H9 (cell line): ENCODE results near the gene PTK6. TPM values are rescaled to one million over a fixed set of nuclear protein-coding genes. Genes with fewer than 3 reads are reported as not detected.

Experiments used
- DNase-seq: peaks from one replicate; pipeline ENCODE4 v3.0.0-alpha.2; 2017
- H2AFZ ChIP-seq: one replicate; pipeline ENCODE4 v1.6.1; 2013; ENCODE audit warnings: mild to moderate bottlenecking, low read length, control low read depth, moderate library complexity
- H2AK5ac ChIP-seq: 2 replicates; pipeline ENCODE4 v1.6.1; 2013; ENCODE audit warnings: low read length, control low read depth, mixed read lengths; ENCODE audit not compliant: insufficient read length
- H2BK120ac ChIP-seq: one replicate; pipeline ENCODE4 v1.6.1; 2013; ENCODE audit warnings: low read depth, mild to moderate bottlenecking, low read length, control low read depth, inconsistent platforms; ENCODE audit not compliant: poor library complexity, severe bottlenecking
- H2BK12ac ChIP-seq: 2 replicates; pipeline ENCODE4 v1.6.1; 2013; ENCODE audit warnings: low read length, control low read depth, mixed read lengths, low read depth; ENCODE audit not compliant: insufficient read length
- H2BK15ac ChIP-seq: 2 replicates; pipeline ENCODE4 v1.6.1; 2013; ENCODE audit warnings: low read depth, low read length, control low read depth
- H2BK20ac ChIP-seq: one replicate; pipeline ENCODE4 v1.6.1; 2013; ENCODE audit warnings: low read depth, mild to moderate bottlenecking, low read length, control low read depth, inconsistent platforms; ENCODE audit not compliant: poor library complexity, severe bottlenecking
- H2BK5ac ChIP-seq: 2 replicates; pipeline ENCODE4 v1.6.1; 2013; ENCODE audit warnings: low read length, control low read depth, mixed read lengths; ENCODE audit not compliant: insufficient read length
- H3K14ac ChIP-seq: 2 replicates; pipeline ENCODE4 v1.6.1; 2013; ENCODE audit warnings: low read length, control low read depth; ENCODE audit not compliant: insufficient read depth
- H3K18ac ChIP-seq: 2 replicates; pipeline ENCODE4 v1.6.1; 2013; ENCODE audit warnings: low read depth, mild to moderate bottlenecking, mixed read lengths, low read length, control low read depth; ENCODE audit not compliant: insufficient read length
- H3K23ac ChIP-seq: 2 replicates; pipeline ENCODE4 v1.6.1; 2013; ENCODE audit warnings: low read length, control low read depth, mixed read lengths, low read depth; ENCODE audit not compliant: insufficient read length
- H3K23me2 ChIP-seq: 2 replicates; pipeline ENCODE4 v1.6.1; 2013; ENCODE audit warnings: low read depth, mild to moderate bottlenecking, mixed read lengths, low read length, control low read depth; ENCODE audit not compliant: insufficient read length, poor library complexity, severe bottlenecking
- H3K27ac ChIP-seq: 2 replicates; pipeline ENCODE4 v1.5.1; 2013; ENCODE audit warnings: low read length, control low read depth, mixed read lengths, low read depth; ENCODE audit not compliant: insufficient read length
- H3K27me3 ChIP-seq: 2 replicates; pipeline ENCODE4 v1.6.1; 2013; ENCODE audit warnings: low read length, control low read depth, inconsistent platforms; ENCODE audit not compliant: insufficient read depth
- H3K4ac ChIP-seq: 2 replicates; pipeline ENCODE4 v1.6.1; 2013; ENCODE audit warnings: low read depth, mild to moderate bottlenecking, control low read depth, inconsistent platforms, low read length, moderate library complexity
- H3K4me1 ChIP-seq: 2 replicates; pipeline ENCODE4 v1.6.1; 2013; ENCODE audit warnings: low read length, control low read depth, inconsistent platforms; ENCODE audit not compliant: insufficient read depth
- H3K4me2 ChIP-seq: 2 replicates; pipeline ENCODE4 v1.6.1; 2013; ENCODE audit warnings: low read length, control low read depth, mixed read lengths; ENCODE audit not compliant: insufficient read length, insufficient read depth
- H3K56ac ChIP-seq: 2 replicates; pipeline ENCODE4 v1.6.1; 2013; ENCODE audit warnings: low read depth, mild to moderate bottlenecking, mixed read lengths, low read length, control low read depth; ENCODE audit not compliant: insufficient read length
- H3K79me1 ChIP-seq: 2 replicates; pipeline ENCODE4 v1.6.1; 2013; ENCODE audit warnings: low read depth, mild to moderate bottlenecking, moderate library complexity, low read length, control low read depth, inconsistent platforms; ENCODE audit not compliant: insufficient read depth, poor library complexity, severe bottlenecking
- H3K79me2 ChIP-seq: 2 replicates; pipeline ENCODE4 v1.6.1; 2013; ENCODE audit warnings: low read length, control low read depth, inconsistent platforms; ENCODE audit not compliant: insufficient read depth
- H3K9ac ChIP-seq: 2 replicates; pipeline ENCODE4 v1.6.1; 2013; ENCODE audit warnings: low read length, control low read depth, mixed read lengths; ENCODE audit not compliant: insufficient read length; ENCODE audit errors: extremely low read depth
- H3K9me3 ChIP-seq: one replicate; pipeline ENCODE4 v1.6.1; 2013; ENCODE audit warnings: low read depth, low read length, inconsistent platforms; ENCODE audit not compliant: control insufficient read depth
- H3T11ph ChIP-seq: one replicate; pipeline ENCODE4 v1.6.1; 2013; ENCODE audit warnings: mild to moderate bottlenecking, low read length, control low read depth, inconsistent platforms
- H4K20me1 ChIP-seq: one replicate; pipeline ENCODE4 v1.6.1; 2013; ENCODE audit not compliant: control insufficient read depth, insufficient read length, insufficient read depth
- H4K5ac ChIP-seq: 2 replicates; pipeline ENCODE4 v1.6.1; 2013; ENCODE audit warnings: low read depth, mild to moderate bottlenecking, mixed read lengths, low read length, control low read depth; ENCODE audit not compliant: insufficient read length
- H4K8ac ChIP-seq: replicated peaks from 2 replicates; pipeline ENCODE4 v1.6.1; 2013; ENCODE audit warnings: low read length, control low read depth, mixed read lengths, low read depth; ENCODE audit not compliant: insufficient read length
- H4K91ac ChIP-seq: 2 replicates; pipeline ENCODE4 v1.6.1; 2013; ENCODE audit warnings: low read depth, mild to moderate bottlenecking, moderate library complexity, mixed read lengths, low read length, control low read depth; ENCODE audit not compliant: insufficient read length
- H3K27ac Mint-ChIP-seq, 3 experiments: 2 replicates in 2 of 3; 3 replicates in 1 of 3; pipeline ENCODE4 v1.8.0; 2020 to 2021; ENCODE audit warnings: mixed read lengths in 3 of 3, mild to moderate bottlenecking in 1 of 3, moderate library complexity in 1 of 3
- H3K27me3 Mint-ChIP-seq: 2 replicates; pipeline ENCODE4 v1.8.0; 2021; ENCODE audit warnings: low read depth, mild to moderate bottlenecking, moderate library complexity, mixed read lengths
- H3K36me3 Mint-ChIP-seq, 3 experiments: 2 replicates in 2 of 3; 3 replicates in 1 of 3; pipeline ENCODE4 v1.8.0; 2020 to 2021; ENCODE audit warnings: low read depth in 3 of 3, mixed read lengths in 3 of 3; ENCODE audit not compliant: insufficient read depth in 1 of 3
- H3K4me1 Mint-ChIP-seq, 2 experiments: 2 replicates each; pipeline ENCODE4 v1.8.0; 2020; ENCODE audit warnings: mixed read lengths in 2 of 2
- H3K4me3 Mint-ChIP-seq, 2 experiments: 2 replicates in 1 of 2; 3 replicates in 1 of 2; pipeline ENCODE4 v1.8.0; 2020 to 2021; ENCODE audit warnings: mild to moderate bottlenecking in 2 of 2, mixed read lengths in 2 of 2, moderate library complexity in 1 of 2
- H3K9me3 Mint-ChIP-seq, 2 experiments: 2 replicates in 1 of 2; 3 replicates in 1 of 2; pipeline ENCODE4 v1.8.0; 2020; ENCODE audit warnings: mild to moderate bottlenecking in 2 of 2, mixed read lengths in 2 of 2, moderate library complexity in 1 of 2
- WGBS: extraction: QIAGEN DNeasy Blood & Tissue Kit; methylation state at CpG from one replicate; pipeline ENCODE4 v1.1.7; 2013; ENCODE audit warnings: missing lambda C conversion rate, low lambda C conversion rate, mixed read lengths; ENCODE audit not compliant: insufficient read length; ENCODE audit errors: extremely low coverage; 5-methylcytosine and 5-hydroxymethylcytosine counted together
- total RNA-seq: library from RNA; stranded (reverse); gene quantifications from 2 replicates; pipeline ENCODE4 v1.2.1, GENCODE V29; 2021
- TF ChIP-seq, protein P1 (sequence below): fragments of 200-600 bp; sonication (generic); conservative IDR thresholded peaks from 3 replicates; pipeline ENCODE4 v1.8.0; 2021; ENCODE audit warnings: antibody characterized with exemption, mild to moderate bottlenecking

PTK6 gene
- total RNA-seq, 1 experiment from 2014 or later = 0.46 TPM

- Mint-ChIP-seq H3K36me3 (no peaks in the 10 kb centered on the region), H3K4me3 (no peak overlapping the region), H3K27me3 (no peaks in the 10 kb centered on the region), H3K27ac (no peak overlapping the region; a peak in 1 of 7 replicates), H3K4me1 (peaks cover 3 to 8% of the 10 kb centered on the region in 2 experiments; a peak in 3 of 4 replicates), H3K9me3 (no peaks in the 10 kb centered on the region)
- Histone ChIP-seq H3T11ph (no peak overlapping the region), H2BK15ac (no peak overlapping the region), H3K79me2 (no peaks in the 10 kb centered on the region), H3K27ac (no peak overlapping the region), H3K27me3 (no peaks in the 10 kb centered on the region), H3K14ac (no peak overlapping the region), H4K8ac (no peak overlapping the region), H2BK5ac (no peak overlapping the region), H2AK5ac (no peak overlapping the region), H3K4me1 (no peaks in the 10 kb centered on the region), H2BK120ac (no peak overlapping the region), H3K79me1 (no peaks in the 10 kb centered on the region), H3K18ac (no peak overlapping the region), H2BK12ac (no peak overlapping the region), H3K23ac (no peak overlapping the region), H3K9ac (no peak overlapping the region), H3K56ac (no peak overlapping the region), H3K4me2 (no peak overlapping the region), H3K23me2 (no peaks in the 10 kb centered on the region), H4K91ac (no peak overlapping the region), H4K20me1 (peaks cover 5% of the 10 kb centered on the region), H2BK20ac (no peak overlapping the region), H3K4ac (no peak overlapping the region), H2AFZ (no peak overlapping the region), H3K9me3 (no peaks in the 10 kb centered on the region), H4K5ac (no peak overlapping the region)
- no CpG with 5 or more reads among the region's 14 CpGs for whole genome bisulfite sequencing
- DNase-seq = no peak
- TF ChIP-seq, protein P1, sequence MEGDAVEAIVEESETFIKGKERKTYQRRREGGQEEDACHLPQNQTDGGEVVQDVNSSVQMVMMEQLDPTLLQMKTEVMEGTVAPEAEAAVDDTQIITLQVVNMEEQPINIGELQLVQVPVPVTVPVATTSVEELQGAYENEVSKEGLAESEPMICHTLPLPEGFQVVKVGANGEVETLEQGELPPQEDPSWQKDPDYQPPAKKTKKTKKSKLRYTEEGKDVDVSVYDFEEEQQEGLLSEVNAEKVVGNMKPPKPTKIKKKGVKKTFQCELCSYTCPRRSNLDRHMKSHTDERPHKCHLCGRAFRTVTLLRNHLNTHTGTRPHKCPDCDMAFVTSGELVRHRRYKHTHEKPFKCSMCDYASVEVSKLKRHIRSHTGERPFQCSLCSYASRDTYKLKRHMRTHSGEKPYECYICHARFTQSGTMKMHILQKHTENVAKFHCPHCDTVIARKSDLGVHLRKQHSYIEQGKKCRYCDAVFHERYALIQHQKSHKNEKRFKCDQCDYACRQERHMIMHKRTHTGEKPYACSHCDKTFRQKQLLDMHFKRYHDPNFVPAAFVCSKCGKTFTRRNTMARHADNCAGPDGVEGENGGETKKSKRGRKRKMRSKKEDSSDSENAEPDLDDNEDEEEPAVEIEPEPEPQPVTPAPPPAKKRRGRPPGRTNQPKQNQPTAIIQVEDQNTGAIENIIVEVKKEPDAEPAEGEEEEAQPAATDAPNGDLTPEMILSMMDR = no peak
Observed at GRCh38 chr20:63533388-63533787, 3.8 kb downstream of the PTK6 start.
